ENCODE data around the gene KSR2.

Gene KSR2

GRCh38 chr12:117567644-117568216, 401.1 kb downstream of the KSR2 start:
- DNase-seq: no peak

GRCh38 chr12:117564881-117565280, 403.9 kb downstream of the KSR2 start:
- DNase-seq: no peak

- no peak for DNase-seq
Measured at GRCh38 chr12:117563706-117564105, 405.1 kb downstream of the KSR2 start.

GRCh38 chr12:117563007-117563406, 405.8 kb downstream of the KSR2 start:
- no peak for DNase-seq

- no peak for DNase-seq
Measured at GRCh38 chr12:117561990-117562389, 406.8 kb downstream of the KSR2 start.

GRCh38 chr12:117559978-117560377, 408.8 kb downstream of the KSR2 start:
- DNase-seq: no peak

GRCh38 chr12:117555889-117556288, 412.9 kb downstream of the KSR2 start:
- DNase-seq: no peak

- DNase-seq: no peak
Measured at GRCh38 chr12:117552971-117553370, 415.8 kb downstream of the KSR2 start.

- DNase-seq: no peak
Measured at GRCh38 chr12:117551665-117552064, 417.1 kb downstream of the KSR2 start.

- no peak for DNase-seq
Measured at GRCh38 chr12:117547209-117547608, 421.6 kb downstream of the KSR2 start.

GRCh38 chr12:117545216-117545615, 423.6 kb downstream of the KSR2 start:
- DNase-seq: no peak

GRCh38 chr12:117540011-117540410, 428.8 kb downstream of the KSR2 start:
- DNase-seq: no peak

- no peak for DNase-seq
Measured at GRCh38 chr12:117538926-117539325, 429.9 kb downstream of the KSR2 start.

GRCh38 chr12:117538032-117538690, 430.6 kb downstream of the KSR2 start:
- no peak for DNase-seq

GRCh38 chr12:117533687-117534086, 435.1 kb downstream of the KSR2 start:
- no peak for DNase-seq

GRCh38 chr12:117530796-117531195, 438.0 kb downstream of the KSR2 start:
- DNase-seq: no peak

GRCh38 chr12:117528538-117528937, 440.3 kb downstream of the KSR2 start:
- DNase-seq: no peak

GRCh38 chr12:117527479-117527855, 441.3 kb downstream of the KSR2 start:
- DNase-seq: no peak

- no peak for DNase-seq
Measured at GRCh38 chr12:117526757-117527478, 441.9 kb downstream of the KSR2 start.

GRCh38 chr12:117525766-117526165, 443.0 kb downstream of the KSR2 start:
- no peak for DNase-seq

GRCh38 chr12:117524806-117525205, 444.0 kb downstream of the KSR2 start:
- DNase-seq: no peak

- DNase-seq: no peak
Measured at GRCh38 chr12:117523971-117524370, 444.8 kb downstream of the KSR2 start.

- no peak for DNase-seq
Measured at GRCh38 chr12:117522559-117522958, 446.2 kb downstream of the KSR2 start.

- DNase-seq: no peak
Measured at GRCh38 chr12:117521867-117522266, 446.9 kb downstream of the KSR2 start.

All from activated CD4-positive, alpha-beta T cell treated with anti-CD3 and anti-CD28 coated beads, Interleukin-2, Interleukin-6, amounts not matched to agents 100 ng/mL and 50 ng/mL, durations not matched to agents 16 hours and 8 hours (primary cell).